AG09309 (cell line): Measurements from ENCODE around the gene HMBS.

Experiments
- DNase-seq: peaks from one replicate; pipeline ENCODE4 v3.0.0-alpha.2; 2010; ENCODE audit warnings: low read depth
- H3K4me3 ChIP-seq: 2 replicates; pipeline ENCODE4 v1.5.1; 2011; ENCODE audit warnings: mild to moderate bottlenecking, low read depth, low read length, moderate library complexity; ENCODE audit not compliant: control insufficient read depth
- CTCF ChIP-seq: IDR thresholded peaks from 2 replicates; pipeline ENCODE4 v1.5.1; 2011; ENCODE audit warnings: mild to moderate bottlenecking, low read depth, low read length, inconsistent platforms; ENCODE audit not compliant: insufficient read depth, control insufficient read depth; ENCODE audit errors: missing control alignments

The HMBS gene

GRCh38 chr11:119047205-119047604 lies 37.5 kb upstream of the HMBS start:
- H3K4me3 ChIP-seq, result no peak overlapping the region
- no peak for TF ChIP-seq CTCF
- no peak for DNase-seq

GRCh38 chr11:119048644-119049043 lies 36.0 kb upstream of the HMBS start:
- DNase-seq, result no peak
- no peak overlapping the region for H3K4me3 ChIP-seq
- no peak for TF ChIP-seq CTCF

GRCh38 chr11:119049081-119049480 lies 35.6 kb upstream of the HMBS start:
- no peak overlapping the region for H3K4me3 ChIP-seq
- DNase-seq, result no peak
- no peak for TF ChIP-seq CTCF

- H3K4me3 ChIP-seq, result no peak overlapping the region
- TF ChIP-seq CTCF, result no peak
- DNase-seq, result no peak
Measured at GRCh38 chr11:119051440-119052162, 33.1 kb upstream of the HMBS start.

GRCh38 chr11:119052163-119052814 lies 32.4 kb upstream of the HMBS start:
- no peak overlapping the region for H3K4me3 ChIP-seq
- no peak for TF ChIP-seq CTCF
- no peak for DNase-seq

- TF ChIP-seq CTCF, result no peak
- DNase-seq, result no peak
- no peak overlapping the region for H3K4me3 ChIP-seq
Measured at GRCh38 chr11:119054418-119054817, 30.3 kb upstream of the HMBS start.
